SK-MEL-5 (cell line): Measurements from ENCODE around the gene NCL. TPM values are rescaled to one million over a fixed set of nuclear protein-coding genes. Genes with fewer than 3 reads are reported as not detected.
"Not testable (repeated sequence)": the region's sequence is repeated elsewhere in the genome, so short reads cannot be mapped to it uniquely, and the experiment has no call there.

Source experiments
- DNase-seq: peaks from one replicate; pipeline ENCODE4 v3.0.0-alpha.2; 2016; ENCODE audit warnings: low read depth, low spot score
- in situ Hi-C: cut with HindIII; loops from 2 replicates; pipeline ENCODE4 v1.10.0; 2016; ENCODE audit warnings: low sequenced_read_pairs, high pct_unique_total_duplicates, low pct_unique_long_range_greater_than_20kb
- total RNA-seq: library from RNA; depleted of rRNA; stranded (reverse); fragments of >200 nt; shearing (Covaris generic); gene quantifications from 2 replicates; pipeline ENCODE4 v1.2.3, GENCODE V29; 2014

NCL gene
- total RNA-seq, 1 experiment from 2014 or later = 208 TPM

DNA sequence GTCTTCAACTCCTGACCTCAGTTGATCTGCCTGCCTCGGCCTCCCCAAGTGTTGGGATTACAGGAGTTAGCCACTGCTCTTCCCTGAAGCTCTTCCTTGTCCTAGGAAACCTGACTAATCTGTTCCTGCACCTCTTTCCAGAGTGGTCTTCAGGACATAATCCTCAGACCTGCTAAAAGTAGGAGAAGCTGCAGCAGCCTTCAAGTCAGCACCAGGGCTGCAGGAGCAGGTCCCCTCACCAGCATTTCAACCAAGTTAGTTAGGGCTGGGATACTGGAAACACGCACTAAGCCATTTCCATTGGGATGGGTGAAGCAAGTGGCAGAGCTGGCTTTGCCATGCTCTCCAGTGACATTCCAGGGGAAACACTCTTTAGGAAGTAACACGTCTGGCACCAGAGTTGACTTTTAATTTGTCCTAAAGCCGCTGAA is 9.9 kb downstream of the NCL start:
- no peak for DNase-seq

DNA sequence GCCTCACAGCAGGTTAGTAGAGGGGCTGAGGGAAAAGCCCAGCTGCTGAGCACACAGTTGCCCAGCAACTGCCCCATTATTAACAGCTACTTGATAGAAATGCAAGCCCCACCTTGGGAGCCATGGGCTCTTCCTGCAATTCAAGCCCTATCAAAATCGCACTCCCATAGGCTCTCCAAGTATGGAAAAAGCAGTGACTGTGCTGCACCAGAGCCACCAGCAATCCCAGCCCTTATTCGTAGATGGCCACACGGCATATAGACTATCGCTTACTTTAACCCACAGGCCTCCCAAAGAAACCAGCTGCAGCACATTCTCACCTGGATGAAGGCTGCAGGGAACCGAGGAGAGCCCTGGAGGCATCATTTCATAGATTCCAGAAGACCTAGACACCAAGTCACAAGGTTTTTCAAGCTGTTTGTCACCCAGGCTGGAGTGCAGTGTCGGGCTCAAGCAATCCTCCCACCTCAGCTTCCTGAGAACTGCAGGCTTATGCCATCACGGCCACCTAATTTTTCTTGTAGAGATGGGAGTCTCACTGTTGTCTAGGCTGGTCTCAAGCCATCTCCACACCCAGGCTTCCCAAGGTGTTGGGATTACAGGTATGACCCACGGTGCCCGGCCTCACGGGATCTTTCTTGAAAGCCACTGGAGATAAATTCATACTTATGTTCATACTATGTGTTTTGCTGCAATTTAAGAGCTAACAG is 11.3 kb downstream of the NCL start:
- DNase-seq = peak; percentile 36

More for the DNA sequence above, 9.9 kb downstream of the NCL start:
- in situ Hi-C loops = no loop called here

DNA sequence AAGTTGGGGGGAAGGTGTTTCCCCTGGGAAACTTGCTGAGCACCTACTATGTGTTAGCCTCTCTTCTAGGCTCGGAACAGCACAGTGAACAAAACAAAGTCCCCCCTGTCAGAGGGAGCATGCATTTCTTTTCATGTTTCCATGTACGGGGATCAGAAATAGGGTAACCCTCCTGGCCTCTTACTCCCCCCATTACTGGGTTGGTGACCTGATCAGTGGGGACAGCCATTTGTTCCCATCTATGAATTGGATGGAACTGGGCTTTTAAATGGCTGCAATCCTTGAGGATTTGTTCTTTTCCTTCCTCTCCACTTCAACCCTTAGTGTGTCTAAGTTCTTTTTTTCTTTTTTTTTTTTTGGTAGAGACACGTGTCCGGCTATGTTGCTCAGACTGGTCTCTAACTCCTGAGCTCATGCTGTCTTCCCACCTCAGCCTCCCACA is 13.7 kb downstream of the NCL start:
- in situ Hi-C loops = no loop called here
- DNase-seq = no peak

More for the DNA sequence above, 11.3 kb downstream of the NCL start:
- in situ Hi-C loops = no loop called here

DNA sequence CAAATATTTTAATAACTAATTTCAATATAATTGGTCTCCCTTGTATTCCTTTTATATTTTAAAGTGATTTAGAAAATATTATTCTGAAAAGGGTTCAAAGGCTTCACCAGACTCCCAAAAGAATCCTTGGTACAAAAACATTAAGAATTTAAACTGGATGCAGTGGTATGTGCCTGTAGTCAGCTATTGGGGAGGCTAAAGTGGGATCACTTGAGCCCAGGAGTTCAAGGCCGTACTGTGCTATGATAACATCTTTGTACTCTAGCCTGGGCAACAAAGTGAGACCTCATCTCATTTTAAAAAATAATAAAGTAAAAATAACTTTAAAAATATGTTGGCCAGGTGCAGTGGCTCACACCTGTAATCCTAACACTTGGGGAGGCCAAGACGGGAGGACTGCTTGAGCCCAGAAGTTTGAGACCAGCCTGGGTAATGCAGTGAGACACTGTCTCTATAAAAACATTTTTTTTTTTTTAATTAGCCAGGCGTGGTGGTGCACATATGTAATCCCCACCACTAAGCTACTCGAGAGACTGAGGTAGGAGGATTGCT is 14.7 kb downstream of the NCL start:
- in situ Hi-C loops = no loop called here
- DNase-seq = no peak

DNA sequence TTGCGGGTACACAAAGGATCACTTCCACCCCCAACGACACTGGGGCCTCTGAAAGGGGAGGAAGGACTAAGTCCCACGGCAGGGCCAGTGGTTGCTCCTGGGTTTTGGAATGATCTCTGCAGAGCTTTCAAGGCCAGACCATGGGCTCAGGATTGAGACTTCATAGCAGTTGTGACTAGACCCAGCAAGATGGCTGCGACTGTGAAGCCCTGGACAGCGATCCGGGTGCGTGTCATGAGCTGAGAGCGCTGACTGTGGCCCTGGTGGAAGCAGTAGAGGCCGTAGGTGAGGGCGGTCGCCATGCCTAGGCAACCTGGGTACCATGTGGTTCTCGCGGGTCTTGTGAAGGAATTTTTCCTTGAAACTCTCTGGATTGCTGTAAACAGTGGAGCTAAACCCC is 27.3 kb downstream of the NCL start:
- in situ Hi-C loops = no loop called here
- DNase-seq = no peak

DNA sequence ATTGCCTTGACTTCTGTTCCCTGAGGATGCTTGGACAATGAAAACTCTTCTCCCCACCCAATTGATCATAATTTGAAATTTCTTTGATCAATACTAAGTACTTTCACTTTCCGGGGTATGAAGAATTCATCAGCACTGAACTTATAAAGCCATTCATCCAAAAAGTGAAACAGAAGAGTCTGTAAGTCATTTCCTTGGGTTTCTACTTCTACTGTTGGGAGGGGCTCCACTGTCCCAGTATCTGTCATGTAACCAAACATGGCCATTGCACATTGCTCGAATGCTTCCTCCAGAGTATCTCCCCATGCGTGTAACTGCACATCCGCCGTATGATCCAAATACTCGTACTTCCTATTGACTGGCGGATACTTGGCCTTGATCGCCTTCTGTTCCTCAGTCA is 30.3 kb downstream of the NCL start:
- in situ Hi-C loops = no loop called here
- no peak for DNase-seq

DNA sequence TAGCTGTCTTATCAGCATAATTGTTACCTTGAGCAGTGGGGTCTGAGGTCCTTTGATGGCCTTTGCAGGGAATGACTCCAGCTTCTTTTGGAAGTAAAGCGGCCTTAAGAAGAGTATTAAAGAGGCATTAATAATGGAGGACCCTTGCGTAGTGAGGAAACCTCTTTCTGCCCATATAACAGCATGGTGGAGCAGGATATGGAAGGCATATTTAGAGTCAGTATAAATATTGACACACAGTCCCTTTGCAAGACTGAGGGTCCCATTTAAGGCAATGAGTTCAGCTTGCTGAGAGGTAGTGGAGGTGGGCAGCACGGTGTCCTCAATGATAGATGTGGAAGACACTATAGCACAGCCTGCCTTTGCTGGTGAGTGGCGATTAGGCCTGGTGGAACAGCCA is 32.7 kb downstream of the NCL start:
- DNase-seq = no peak
- in situ Hi-C loops = no loop called here

DNA sequence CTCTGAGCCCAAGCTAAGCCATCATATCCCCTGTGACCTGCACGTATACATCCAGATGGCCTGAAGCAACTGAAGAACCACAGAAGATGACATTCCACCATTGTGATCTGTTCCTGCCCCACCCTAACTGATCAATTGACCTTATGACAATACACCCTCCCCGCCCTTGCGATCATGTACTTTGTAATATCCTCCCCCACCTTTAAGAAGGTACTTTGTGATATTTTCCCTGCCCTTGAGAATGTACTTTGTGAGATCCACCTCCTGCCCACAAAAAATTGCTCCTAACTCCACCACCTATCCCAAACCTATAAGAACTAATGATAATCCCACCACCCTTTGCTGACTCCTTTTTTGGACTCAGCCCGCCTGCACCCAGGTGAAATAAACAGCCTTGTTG is 33.8 kb downstream of the NCL start:
- in situ Hi-C loops, DNase-seq: not testable (repeated sequence)

DNA sequence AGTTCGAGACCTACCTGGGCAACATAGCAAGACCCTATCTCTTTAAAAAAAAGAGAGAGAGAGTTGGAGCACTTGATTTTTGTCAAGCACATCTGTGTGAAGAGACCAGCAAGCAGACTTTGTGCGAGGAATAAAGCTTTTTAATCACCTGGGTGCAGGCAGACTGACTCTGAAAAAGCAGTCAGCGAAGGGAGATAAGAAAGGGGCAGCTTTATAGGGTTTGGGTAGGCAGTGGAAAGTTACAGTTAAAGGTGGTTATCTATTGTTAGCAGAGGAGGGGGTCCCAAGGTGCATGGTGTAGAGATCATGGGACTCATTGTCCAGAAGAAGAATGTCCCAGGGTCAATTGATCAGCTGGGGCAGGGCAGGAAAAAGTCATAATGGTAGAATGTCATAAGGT is 34.4 kb downstream of the NCL start:
- in situ Hi-C loops = no loop called here
- DNase-seq = no peak

DNA sequence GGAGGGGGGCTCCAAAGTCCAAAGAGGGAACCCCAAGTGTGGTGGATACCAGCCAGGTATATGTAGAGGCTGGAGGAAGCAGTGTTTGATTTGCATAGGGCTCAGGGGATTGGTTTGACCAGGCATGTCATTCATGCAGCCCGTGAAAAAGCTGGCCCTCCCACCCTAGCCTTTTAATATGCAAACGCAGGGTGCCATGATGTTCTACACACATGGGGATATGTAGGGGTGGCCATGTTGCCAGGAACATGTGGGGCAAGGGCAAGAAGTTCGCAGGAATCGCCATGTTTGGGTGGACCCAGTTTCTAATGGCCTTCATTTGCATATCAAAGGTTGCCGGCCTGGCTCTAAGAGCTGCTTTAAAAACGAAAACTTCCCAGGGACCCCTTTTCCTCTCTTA is 35.1 kb downstream of the NCL start:
- no peak for DNase-seq
- in situ Hi-C loops = no loop called here

DNA sequence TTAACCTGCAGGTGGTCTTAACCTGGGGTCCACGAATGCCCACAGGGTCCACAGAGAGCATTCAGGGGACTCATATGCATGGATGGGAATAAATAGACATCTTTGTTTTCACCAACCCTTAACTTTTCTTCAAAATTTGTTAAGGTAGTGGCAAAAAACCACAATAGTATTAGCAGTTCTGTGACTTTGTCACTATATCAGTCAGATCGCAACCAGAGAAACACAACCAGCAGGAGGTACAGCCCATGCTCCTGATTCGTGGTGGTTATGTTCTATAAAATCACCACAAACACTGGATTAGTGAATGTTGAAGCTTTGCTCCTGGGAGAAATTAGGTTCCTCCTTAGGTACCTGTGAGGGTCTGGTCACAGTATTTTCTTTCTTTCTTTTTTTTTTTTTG is 37.2 kb downstream of the NCL start:
- in situ Hi-C loops = no loop called here
- DNase-seq = no peak

DNA sequence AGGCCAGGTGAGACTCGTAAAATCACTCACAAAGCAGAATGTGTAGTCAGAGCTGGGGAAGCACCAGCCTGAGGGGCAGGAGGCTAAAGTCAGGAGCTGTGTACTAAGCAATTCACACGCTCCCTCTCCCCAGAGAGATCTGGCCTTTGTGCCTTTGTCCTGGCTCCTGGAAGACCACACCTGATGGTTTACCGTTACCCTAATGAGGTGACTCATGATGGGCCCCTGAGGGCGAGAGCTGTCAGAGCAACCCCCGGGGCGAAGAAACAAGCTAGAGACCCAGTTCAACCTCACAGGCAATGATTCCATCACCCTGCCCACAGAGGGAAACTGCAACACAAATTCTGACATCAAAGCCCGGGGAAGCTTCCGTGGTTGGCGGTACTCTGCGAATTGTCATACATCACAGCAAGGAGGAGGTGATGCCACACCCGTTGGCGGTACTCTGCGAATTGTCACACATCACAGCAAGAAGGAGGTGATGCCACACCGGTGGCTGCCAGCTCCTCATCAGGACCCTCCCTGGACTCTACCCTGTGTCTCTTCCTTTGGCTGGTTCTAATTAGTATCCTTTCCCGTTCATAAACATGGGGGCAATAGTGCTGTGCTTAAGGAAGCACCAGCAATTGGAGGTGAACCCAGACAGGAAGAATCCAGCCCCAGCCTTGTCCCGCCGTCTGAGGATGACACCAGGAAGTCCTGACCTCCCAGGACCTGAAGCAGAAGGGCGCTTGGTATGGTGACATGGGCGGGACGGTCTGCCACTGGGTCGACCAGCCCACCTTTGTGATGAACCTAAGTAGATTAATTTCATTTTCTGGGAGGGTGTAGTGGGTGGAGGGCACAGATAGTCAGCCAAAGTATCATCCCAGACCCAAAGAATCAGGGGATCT is 38.2 kb downstream of the NCL start:
- in situ Hi-C loops = no loop called here
- DNase-seq = no peak

DNA sequence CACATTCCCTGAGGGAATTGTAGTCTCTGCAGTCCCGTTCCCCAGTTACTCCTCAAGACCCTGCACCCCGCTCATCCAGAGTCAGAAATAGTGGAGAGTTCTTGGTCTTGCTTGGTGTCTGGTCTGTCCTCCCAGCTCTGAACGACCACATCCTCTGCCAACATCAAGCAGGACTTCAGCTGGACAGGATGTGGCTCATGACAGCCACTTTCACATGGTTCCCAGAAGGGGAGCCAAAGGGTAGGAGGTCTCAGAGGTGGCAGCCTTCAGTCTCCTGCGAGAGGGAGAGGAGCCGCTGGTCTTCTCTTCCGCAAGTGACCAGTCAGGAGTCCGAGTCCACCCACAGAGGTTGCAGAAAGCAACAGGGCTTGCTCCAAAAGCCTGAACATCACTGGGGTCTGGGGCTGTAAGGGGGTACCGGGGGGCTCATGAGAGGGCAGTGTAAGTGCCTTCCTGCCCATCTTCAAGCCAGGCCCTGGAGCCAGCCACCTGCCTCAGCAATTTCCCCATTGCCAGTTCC is 38.9 kb downstream of the NCL start:
- DNase-seq = no peak
- in situ Hi-C loops = no loop called here

DNA sequence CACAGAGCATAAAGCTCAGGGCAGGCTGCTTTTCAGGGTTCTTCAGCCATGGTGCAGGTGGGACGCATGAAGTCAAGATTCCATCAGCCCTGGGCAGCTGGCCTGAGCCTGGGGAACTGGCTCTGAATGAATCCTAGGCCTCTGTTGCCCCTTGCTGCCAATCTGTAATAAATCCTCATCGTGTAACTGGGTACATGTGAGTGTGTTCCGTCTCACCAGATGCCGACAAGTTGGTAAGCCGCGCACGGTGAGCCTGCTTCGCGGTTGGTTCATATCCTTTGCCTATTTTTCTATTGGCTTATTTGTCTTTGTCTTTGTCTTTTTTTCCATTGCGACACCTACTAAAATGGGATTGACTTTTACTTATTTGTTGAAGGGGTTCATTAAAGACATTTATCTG is 41.1 kb downstream of the NCL start:
- in situ Hi-C loops = no loop called here
- no peak for DNase-seq

DNA sequence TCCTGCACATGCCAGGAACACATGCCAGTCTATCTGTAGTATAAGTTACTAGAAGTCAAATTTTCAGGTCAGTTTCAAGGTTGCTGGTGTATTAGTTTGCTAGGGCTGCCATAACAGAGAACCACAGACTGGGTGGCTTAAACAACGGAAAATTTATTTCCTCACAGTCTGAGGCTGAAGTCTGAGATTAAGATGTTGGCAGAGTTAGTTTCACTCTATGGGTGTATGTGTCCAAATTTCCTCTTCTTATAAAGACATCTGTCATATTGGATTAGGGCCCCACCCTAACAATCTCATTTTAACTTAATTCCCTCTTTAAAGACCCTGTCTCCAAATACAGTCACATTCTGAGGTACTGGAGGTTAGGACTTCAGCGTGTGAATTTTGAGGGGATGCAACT is 42.2 kb downstream of the NCL start:
- DNase-seq = no peak
- in situ Hi-C loops = no loop called here

DNA sequence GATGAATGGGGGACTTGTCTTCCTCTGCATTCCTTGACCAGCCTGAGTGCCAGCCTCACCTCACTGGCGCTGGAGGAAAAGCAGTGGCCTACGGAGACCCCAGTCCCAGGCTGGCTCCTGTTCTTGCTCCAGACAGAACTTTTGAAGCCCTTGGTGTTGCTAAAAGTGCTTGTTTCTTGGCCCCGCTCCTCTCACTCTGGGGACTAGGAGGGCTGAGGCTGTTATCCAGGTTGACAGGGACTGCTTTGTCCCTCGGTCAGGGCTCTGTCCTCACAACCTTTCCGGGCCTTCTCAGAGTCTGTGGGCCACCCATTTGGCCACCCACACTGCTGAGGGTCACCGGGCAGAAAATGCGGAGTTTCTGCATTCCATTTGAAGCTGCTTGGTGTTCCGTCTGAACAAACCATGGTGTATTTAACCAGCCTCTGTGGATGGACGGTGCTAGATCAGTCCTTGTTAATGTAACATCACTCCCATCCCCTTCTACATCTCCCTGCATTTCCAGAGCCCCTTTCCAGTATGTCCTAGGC is 43.2 kb downstream of the NCL start:
- no peak for DNase-seq
- in situ Hi-C loops = no loop called here

DNA sequence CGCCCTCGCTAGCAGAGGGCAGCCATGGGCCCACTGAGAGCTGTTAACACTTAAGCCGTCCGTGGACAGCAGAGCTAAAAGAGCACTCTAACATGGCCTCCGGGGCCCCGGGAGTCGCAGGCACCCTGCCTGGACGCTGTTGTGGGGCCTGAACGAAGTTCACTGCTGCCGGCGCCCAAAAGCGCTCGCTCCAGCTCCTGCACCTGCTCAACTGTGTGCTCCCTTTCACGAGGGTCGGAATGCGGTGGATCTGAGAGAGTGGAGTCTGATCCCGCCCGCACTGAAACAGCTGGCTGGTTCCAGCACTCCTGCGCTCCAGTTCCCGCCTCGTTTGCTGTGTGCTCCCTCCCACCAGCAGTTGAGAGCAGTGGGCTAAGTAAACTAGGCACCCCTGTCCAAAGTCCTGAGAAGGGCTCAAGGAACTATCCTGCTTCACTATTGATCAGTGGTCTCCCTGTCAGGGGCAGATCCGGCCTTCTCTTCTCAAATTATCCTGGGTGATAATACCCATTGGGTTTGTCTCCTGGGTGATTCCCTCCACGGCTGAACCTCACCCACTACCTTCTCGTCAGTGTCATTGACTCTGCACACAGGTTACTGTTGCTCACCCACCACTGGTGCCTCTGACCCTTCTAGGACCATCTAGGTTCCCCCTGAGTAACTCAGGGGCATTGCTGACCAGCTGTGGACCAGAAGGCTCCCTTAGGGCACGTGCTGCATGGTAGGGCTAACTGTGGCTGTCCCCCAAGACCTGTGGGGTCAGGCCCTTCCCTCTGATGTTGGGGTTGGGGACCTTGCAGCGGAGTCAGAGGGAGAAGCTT is 45.3 kb downstream of the NCL start:
- in situ Hi-C loops = no loop called here
- no peak for DNase-seq
